Natural killer cell treated with Interleukin-12 subunit alpha and Interleukin-12 subunit beta and Interleukin-15 and Interleukin-18, amount 100 ng/mL, for 72 hours (primary cell): ENCODE data around the gene SIRPD. TPM values are rescaled to one million over a fixed set of nuclear protein-coding genes. Genes with fewer than 3 reads are reported as not detected.
A peak's percentile ranks its signal among the peaks of the same experiment; 100 is the strongest.

ENCODE experiments used
- ATAC-seq, 2 donors: fragments of 150-1000 bp; cut with Tn5 transposase in 1 of 2; sonication (Bioruptor Pico), chemical (Tn5 transposase) in 1 of 2; 2 replicates each; pipeline ENCODE4 v1.10.0; 2021
- DNase-seq: peaks from one replicate; pipeline ENCODE4 v3.0.0; 2022; ENCODE audit warnings: low spot score
- H3K27ac Mint-ChIP-seq, 2 donors: 1 replicate in 1 of 2; 2 replicates in 1 of 2; pipeline ENCODE4 v1.8.0; 2022; ENCODE audit warnings: mixed read lengths in 2 of 2, mild to moderate bottlenecking in 1 of 2, moderate library complexity in 1 of 2
- H3K27me3 Mint-ChIP-seq, 2 donors: 1 replicate in 1 of 2; 2 replicates in 1 of 2; pipeline ENCODE4 v1.8.0; 2022; ENCODE audit warnings: mixed read lengths in 2 of 2
- H3K36me3 Mint-ChIP-seq: one replicate; pipeline ENCODE4 v1.8.0; 2022; ENCODE audit warnings: mixed read lengths
- H3K4me1 Mint-ChIP-seq, 2 donors: 1 replicate in 1 of 2; 2 replicates in 1 of 2; pipeline ENCODE4 v1.8.0; 2022; ENCODE audit warnings: low read depth in 2 of 2, mixed read lengths in 2 of 2, mild to moderate bottlenecking in 1 of 2
- H3K4me3 Mint-ChIP-seq: one replicate; pipeline ENCODE4 v1.8.0; 2022; ENCODE audit warnings: mixed read lengths
- H3K9me3 Mint-ChIP-seq: 2 replicates; pipeline ENCODE4 v1.8.0; 2022; ENCODE audit warnings: mixed read lengths
- total RNA-seq, 2 donors: library from RNA; stranded (reverse); gene quantifications; one replicate each; pipeline ENCODE4 v1.2.3, GENCODE V29; 2022

Gene SIRPD
- total RNA-seq, 2 donors from 2014 or later = not detected

GRCh38 chr20:1567392-1568162 lies 10.1 kb upstream of the SIRPD start:
- DNase-seq (no peak), ATAC-seq (no peak)
- Mint-ChIP-seq H3K4me3 (no peak overlapping the region), H3K36me3 (no peaks in the 10 kb centered on the region), H3K9me3 (no peaks in the 10 kb centered on the region), H3K27ac (no peak overlapping the region), H3K4me1 (no peaks in the 10 kb centered on the region), H3K27me3 (peaks cover 4 to 18% of the 10 kb centered on the region in 2 donors)

- no peaks in the 10 kb centered on the region for H3K4me1 Mint-ChIP-seq
- peaks cover 7 to 19% of the 10 kb centered on the region in 2 donors for H3K27me3 Mint-ChIP-seq
- no peaks in the 10 kb centered on the region for H3K36me3 Mint-ChIP-seq
- H3K9me3 Mint-ChIP-seq = no peaks in the 10 kb centered on the region
- DNase-seq (no peak), ATAC-seq (no peak)
- H3K27ac Mint-ChIP-seq = no peak overlapping the region
- H3K4me3 Mint-ChIP-seq = no peak overlapping the region
These were observed 9.2 kb upstream of the SIRPD start for GRCh38 chr20:1566701-1567100.

DNA sequence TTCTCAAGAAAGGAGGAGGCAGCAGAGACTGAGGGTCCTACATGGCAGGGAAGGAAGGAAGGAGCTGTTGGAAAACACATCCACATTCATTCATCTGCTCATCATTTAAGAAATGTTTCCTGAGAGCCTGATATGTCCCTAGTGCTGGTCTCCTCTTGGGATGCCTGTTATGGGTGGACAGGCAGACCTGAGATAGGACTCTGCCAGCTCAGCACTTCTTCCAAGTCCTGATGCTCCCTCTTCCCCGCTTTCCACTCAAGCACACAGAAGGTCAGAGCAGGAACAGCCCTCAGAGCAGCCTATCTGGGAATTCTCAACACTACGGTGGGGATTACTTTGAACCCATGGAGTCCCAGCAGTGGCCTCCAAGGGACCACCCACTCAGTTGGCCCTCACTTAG lies 8.0 kb upstream of the SIRPD start:
- Mint-ChIP-seq H3K4me1 (no peaks in the 10 kb centered on the region), H3K36me3 (no peaks in the 10 kb centered on the region), H3K9me3 (no peaks in the 10 kb centered on the region), H3K4me3 (no peak overlapping the region), H3K27me3 (peaks cover 7 to 21% of the 10 kb centered on the region in 2 donors), H3K27ac (no peak overlapping the region)
- DNase-seq = no peak
- no peak for ATAC-seq

- no peaks in the 10 kb centered on the region for H3K9me3 Mint-ChIP-seq
- DNase-seq (no peak), ATAC-seq (no peak)
- H3K27ac Mint-ChIP-seq = no peak overlapping the region
- no peaks in the 10 kb centered on the region for H3K4me1 Mint-ChIP-seq
- no peaks in the 10 kb centered on the region for H3K36me3 Mint-ChIP-seq
- peaks cover 7 to 25% of the 10 kb centered on the region in 2 donors for H3K27me3 Mint-ChIP-seq
- H3K4me3 Mint-ChIP-seq = no peak overlapping the region
These were observed 6.1 kb upstream of the SIRPD start for GRCh38 chr20:1563598-1563997.

GRCh38 chr20:1562622-1563021 lies 5.1 kb upstream of the SIRPD start:
- Mint-ChIP-seq H3K4me1 (no peaks in the 10 kb centered on the region), H3K36me3 (no peaks in the 10 kb centered on the region), H3K9me3 (no peaks in the 10 kb centered on the region), H3K27ac (no peak overlapping the region), H3K27me3 (peaks cover 7 to 24% of the 10 kb centered on the region in 2 donors), H3K4me3 (no peak overlapping the region)
- ATAC-seq = no peak
- DNase-seq = no peak

DNA sequence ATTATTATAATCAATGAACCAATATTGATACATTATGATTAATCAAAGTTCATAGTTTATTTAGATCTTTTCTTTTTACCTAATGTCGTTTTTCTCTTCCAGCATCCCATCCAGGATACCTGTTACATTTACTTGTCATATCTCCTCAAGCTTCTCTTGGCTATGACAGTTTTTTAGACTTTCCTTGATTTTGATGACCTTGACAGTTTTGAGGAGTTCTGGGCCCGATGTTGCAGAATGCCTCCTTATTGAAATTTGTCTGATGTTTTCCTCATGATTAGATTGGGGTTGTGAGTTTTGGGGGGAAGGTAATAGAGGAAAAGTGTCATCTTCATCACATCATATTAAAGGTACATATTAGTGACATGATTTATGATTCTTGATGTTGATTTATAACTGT lies 3.8 kb upstream of the SIRPD start:
- ATAC-seq (no peak), DNase-seq (no peak)
- H3K36me3 Mint-ChIP-seq = no peaks in the 10 kb centered on the region
- H3K27me3 Mint-ChIP-seq = peaks cover 7 to 24% of the 10 kb centered on the region in 2 donors
- no peaks in the 10 kb centered on the region for H3K9me3 Mint-ChIP-seq
- H3K27ac Mint-ChIP-seq = no peak overlapping the region
- H3K4me1 Mint-ChIP-seq = no peaks in the 10 kb centered on the region
- H3K4me3 Mint-ChIP-seq = no peak overlapping the region

- Mint-ChIP-seq H3K27ac (no peak overlapping the region), H3K27me3 (peaks cover 6 to 14% of the 10 kb centered on the region in 2 donors), H3K36me3 (peaks cover 6% of the 10 kb centered on the region), H3K9me3 (no peaks in the 10 kb centered on the region), H3K4me3 (no peak overlapping the region), H3K4me1 (no peaks in the 10 kb centered on the region)
- no peak for DNase-seq
- no peak for ATAC-seq
These were observed 1.6 kb downstream of the SIRPD start for GRCh38 chr20:1555952-1556351.

DNA sequence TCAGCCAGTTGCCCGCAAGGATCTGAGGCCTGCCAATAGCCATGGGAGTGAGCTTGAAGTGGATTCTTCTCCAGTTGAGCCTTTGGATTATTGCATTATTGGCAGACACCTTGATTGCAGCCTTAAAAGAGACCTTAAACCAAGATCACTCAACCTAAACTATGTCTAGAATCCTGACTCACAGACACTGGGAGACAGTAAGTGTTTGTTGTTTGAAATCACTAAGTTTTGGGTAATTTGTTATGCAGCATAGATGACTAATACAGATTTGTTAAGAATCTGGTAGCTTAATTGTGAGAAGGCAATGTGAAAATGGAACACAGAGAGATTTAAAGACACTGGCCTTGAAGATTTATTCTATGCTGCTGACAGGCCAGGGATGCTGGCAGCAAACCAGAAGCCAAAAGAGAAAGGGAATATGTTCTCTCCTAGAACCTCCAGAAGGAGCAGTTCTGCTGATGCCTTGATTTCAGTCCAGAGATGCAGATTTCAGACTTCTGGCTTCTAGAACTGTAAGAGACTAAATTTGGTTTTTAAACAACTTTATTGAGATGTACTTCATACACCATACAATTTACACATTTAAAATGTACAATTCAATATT lies 17.6 kb downstream of the SIRPD start:
- Mint-ChIP-seq H3K9me3 (no peaks in the 10 kb centered on the region), H3K4me1 (no peaks in the 10 kb centered on the region), H3K27me3 (peaks cover 25 to 29% of the 10 kb centered on the region in 2 donors), H3K4me3 (no peak overlapping the region), H3K36me3 (no peaks in the 10 kb centered on the region), H3K27ac (no peak overlapping the region)
- ATAC-seq = no peak
- DNase-seq = no peak

GRCh38 chr20:1538655-1539054 lies 18.9 kb downstream of the SIRPD start:
- Mint-ChIP-seq H3K4me1 (no peaks in the 10 kb centered on the region), H3K27ac (no peak overlapping the region), H3K27me3 (peaks cover 13 to 23% of the 10 kb centered on the region in 2 donors), H3K4me3 (no peak overlapping the region), H3K9me3 (no peaks in the 10 kb centered on the region), H3K36me3 (no peaks in the 10 kb centered on the region)
- no peak for ATAC-seq
- no peak for DNase-seq

GRCh38 chr20:1537731-1538058 lies 19.8 kb downstream of the SIRPD start:
- H3K4me1 Mint-ChIP-seq = no peaks in the 10 kb centered on the region
- DNase-seq (no peak), ATAC-seq (no peak)
- no peak overlapping the region for H3K27ac Mint-ChIP-seq
- no peaks in the 10 kb centered on the region for H3K36me3 Mint-ChIP-seq
- H3K27me3 Mint-ChIP-seq = peaks cover 6 to 18% of the 10 kb centered on the region in 2 donors
- H3K4me3 Mint-ChIP-seq = no peak overlapping the region
- no peaks in the 10 kb centered on the region for H3K9me3 Mint-ChIP-seq

DNA sequence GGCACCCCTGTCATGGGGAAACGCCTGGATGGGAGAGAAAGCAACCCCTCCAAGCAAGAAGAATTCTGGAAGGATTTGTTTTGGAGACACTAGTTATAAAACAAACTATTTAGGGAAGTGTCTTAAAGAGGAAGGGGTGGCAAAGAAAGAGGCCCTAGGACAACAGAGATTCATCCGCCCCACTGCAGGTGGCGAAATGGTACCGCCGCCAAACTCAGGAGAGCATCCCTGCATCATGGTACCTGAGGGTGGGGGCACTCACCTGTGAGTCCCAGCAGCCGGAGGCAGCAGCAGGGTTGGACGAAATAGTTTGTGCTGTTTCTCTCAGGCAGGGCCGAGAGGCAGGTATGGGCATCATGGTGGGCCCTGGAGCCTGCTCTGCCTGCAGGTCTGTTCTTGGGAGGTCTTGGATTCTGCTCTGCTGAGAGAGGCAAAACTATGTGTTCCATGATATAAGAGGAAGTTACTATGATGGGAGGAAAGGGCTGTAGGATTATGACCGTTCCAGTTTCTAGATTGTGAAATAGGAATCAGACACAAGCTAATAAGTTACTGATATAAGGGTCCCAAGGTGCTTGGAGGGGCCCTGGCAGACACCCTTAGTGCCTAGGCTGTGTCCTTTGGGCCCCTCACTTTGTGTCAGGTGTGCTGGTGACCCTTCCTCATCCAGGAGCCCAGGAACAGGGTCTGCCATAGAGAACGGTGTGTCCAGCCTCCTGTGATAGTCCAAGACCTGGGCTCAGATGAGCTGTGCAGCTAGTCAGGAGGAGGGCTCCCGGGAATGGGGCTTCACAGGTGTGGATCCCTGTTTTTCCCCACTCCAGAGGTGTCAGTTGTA lies 20.4 kb downstream of the SIRPD start:
- DNase-seq (no peak), ATAC-seq (peak in 1 of 2 donors; percentile 32)
- no peaks in the 10 kb centered on the region for H3K4me1 Mint-ChIP-seq
- no peak overlapping the region for H3K4me3 Mint-ChIP-seq
- no peak overlapping the region for H3K27ac Mint-ChIP-seq
- no peaks in the 10 kb centered on the region for H3K9me3 Mint-ChIP-seq
- H3K36me3 Mint-ChIP-seq = no peaks in the 10 kb centered on the region
- peaks cover under 1 to 12% of the 10 kb centered on the region in 2 donors for H3K27me3 Mint-ChIP-seq

DNA sequence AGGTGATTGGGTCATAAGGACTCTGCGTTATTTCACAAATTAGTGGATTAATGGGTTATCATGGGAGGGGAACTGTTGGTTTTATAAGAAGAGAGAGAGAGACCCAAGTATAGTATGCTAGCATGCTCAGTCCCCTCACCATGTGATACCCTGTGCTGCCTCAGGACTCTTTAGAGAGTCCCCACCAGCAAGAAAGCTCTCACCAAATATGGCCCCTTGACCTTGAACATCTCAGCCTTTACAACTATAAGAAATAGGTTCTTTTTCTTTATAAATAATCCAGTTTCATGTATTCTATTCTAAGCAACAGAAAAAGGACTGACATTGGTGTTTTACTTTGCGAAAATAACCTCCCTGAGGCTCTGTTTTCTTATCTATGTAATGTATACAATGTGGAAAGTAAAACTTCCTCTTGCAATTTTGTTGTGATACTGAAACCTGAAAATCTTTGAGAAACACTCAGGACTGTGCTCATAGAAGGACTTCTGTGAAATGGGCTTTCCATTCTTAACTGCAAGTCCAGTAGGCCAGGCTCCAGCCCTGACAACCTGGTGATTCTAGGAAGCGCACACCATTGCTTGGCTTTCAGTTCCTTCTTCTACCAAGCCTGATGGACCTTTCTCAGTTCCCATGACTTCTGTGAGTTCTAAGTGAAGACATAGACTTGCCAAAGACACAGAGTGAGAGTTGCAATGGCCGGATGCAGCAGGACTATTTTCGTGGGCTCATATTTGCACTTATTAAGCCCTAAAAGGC lies 21.9 kb downstream of the SIRPD start:
- H3K4me3 Mint-ChIP-seq = no peak overlapping the region
- H3K9me3 Mint-ChIP-seq = no peaks in the 10 kb centered on the region
- no peak overlapping the region for H3K27ac Mint-ChIP-seq

GRCh38 chr20:1534526-1534925 lies 23.0 kb downstream of the SIRPD start:
- Mint-ChIP-seq H3K9me3 (no peaks in the 10 kb centered on the region), H3K27me3 (peaks cover 8 to 10% of the 10 kb centered on the region in 2 donors), H3K4me1 (no peaks in the 10 kb centered on the region)

More for the DNA sequence above, 21.9 kb downstream of the SIRPD start:
- DNase-seq = no peak
- H3K27me3 Mint-ChIP-seq = peaks cover 0 to 8% of the 10 kb centered on the region in 2 donors
- ATAC-seq = no peak
- H3K4me1 Mint-ChIP-seq = no peaks in the 10 kb centered on the region
- H3K36me3 Mint-ChIP-seq = no peaks in the 10 kb centered on the region

More at GRCh38 chr20:1534526-1534925, 23.0 kb downstream of the SIRPD start:
- no peak overlapping the region for H3K27ac Mint-ChIP-seq
- no peaks in the 10 kb centered on the region for H3K36me3 Mint-ChIP-seq
- DNase-seq (no peak), ATAC-seq (no peak)
- H3K4me3 Mint-ChIP-seq = no peak overlapping the region
